ENCODE data around the gene SUSD3.
"Not testable (repeated sequence)": the region's sequence is repeated elsewhere in the genome, so short reads cannot be mapped to it uniquely, and the experiment has no call there.

Gene SUSD3

GRCh38 chr9:93092251-93092991 lies 33.9 kb downstream of the SUSD3 start:
- DNase-seq (ENCODE audit: low read depth in 2 of 2) = no peak

- no peak for DNase-seq (ENCODE audit: low read depth in 2 of 2)
Observed at GRCh38 chr9:93093127-93093876, 34.8 kb downstream of the SUSD3 start.

- DNase-seq (ENCODE audit: low read depth in 2 of 2) = no peak
Observed at GRCh38 chr9:93093877-93094657, 35.6 kb downstream of the SUSD3 start.

DNA sequence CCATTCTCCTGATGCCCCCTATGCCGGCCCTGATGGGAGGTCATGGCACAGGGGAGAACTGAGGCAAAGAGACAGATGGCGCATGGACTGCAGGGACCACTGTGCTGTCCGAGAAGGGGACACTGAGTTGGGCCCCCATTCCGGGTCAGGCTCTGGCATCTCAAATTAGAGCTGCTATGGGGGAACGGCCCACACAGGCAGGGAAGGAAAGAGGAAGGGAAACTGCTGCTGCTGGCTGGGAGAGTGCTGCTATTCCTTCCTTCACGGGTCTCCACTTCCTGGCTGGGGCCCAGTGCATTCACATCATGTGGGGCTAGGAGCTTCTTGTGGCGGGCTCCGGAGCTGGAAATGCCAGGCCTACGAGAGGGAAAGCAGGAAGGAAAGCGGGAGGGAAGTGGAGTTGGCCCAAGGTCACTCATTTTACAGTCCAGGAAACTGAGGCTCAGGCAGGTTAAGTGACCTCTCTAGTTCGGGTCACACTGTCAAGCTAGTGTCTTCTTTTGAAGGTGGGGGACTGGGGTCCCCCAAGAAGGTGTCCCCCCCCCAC lies 36.2 kb downstream of the SUSD3 start:
- DNase-seq (ENCODE audit: low read depth in 2 of 2) = no peak

- DNase-seq (ENCODE audit: low read depth in 2 of 2) = peak; percentile 100
Observed at GRCh38 chr9:93095205-93096130, 37.0 kb downstream of the SUSD3 start.

GRCh38 chr9:93096131-93096802 lies 37.8 kb downstream of the SUSD3 start, which contains the start of gene CARD19:
Gene CARD19, plus strand, starts transcription at chr9:93096217. Its CDS starts 129 bp downstream, at chr9:93096346.
- peak in 1 of 2 donors; percentile 39 for DNase-seq (ENCODE audit: low read depth in 2 of 2)

GRCh38 chr9:93096811-93097382 lies 38.4 kb downstream of the SUSD3 start:
- no peak for DNase-seq (ENCODE audit: low read depth in 2 of 2)

GRCh38 chr9:93097511-93098201 lies 39.2 kb downstream of the SUSD3 start:
- no peak for DNase-seq (ENCODE audit: low read depth in 2 of 2)

- DNase-seq (ENCODE audit: low read depth in 2 of 2) = peak; percentile 34 to 66
Observed at GRCh38 chr9:93098236-93098946, 39.9 kb downstream of the SUSD3 start.

DNA sequence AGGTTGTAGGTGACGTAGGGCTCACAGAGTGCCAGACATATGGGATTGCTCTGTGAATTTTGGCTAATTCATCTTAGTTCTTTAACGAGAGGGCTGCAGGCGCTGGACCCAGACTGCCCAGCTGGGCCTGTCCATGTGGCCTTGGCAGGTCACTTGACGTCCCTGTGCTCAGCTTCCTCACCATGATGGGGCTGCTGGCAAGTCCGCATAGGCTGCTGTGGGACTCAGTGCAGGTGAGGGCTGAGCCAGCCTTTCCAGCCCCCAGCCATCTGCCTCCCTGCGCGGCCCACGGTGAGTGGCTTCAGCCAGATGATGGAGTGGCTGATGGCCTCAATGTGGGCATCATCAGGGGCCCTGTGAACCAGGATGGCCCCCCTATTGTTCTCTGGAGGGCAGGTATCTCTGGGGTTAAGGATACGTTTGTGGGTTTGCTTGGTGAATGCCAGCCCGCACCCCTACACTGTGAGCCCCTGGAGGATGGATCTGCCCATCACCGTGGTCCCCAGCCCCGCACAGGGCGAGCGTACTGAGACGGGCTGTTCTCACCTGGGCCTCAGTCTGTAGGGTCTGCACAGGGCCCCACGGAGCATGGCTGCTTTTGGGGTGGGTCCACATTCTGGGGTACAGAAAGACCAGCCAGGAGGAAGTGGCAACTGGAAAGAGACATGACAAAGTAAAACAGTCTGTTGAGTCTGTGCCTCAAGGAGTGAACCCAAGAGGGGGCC lies 41.2 kb downstream of the SUSD3 start:
- DNase-seq (ENCODE audit: low read depth in 2 of 2) = no peak

DNA sequence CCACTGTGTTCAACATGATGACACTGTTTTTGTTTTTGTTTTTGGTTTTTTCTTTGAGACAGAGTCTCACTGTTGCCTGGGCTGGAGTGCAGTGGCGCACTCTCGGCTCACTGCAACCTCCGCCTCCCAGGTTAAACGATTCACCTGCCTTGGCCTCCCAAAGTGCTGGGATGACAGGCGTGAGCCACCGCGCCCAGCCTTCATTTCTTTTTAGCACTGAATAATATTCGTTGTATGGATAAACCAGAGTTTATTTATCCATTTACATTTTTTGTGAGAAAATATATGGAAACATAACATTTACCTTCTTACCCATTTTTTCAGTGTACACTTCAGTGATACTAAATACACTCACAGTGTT lies 41.8 kb downstream of the SUSD3 start:
- DNase-seq (ENCODE audit: low read depth in 2 of 2) = no peak

DNA sequence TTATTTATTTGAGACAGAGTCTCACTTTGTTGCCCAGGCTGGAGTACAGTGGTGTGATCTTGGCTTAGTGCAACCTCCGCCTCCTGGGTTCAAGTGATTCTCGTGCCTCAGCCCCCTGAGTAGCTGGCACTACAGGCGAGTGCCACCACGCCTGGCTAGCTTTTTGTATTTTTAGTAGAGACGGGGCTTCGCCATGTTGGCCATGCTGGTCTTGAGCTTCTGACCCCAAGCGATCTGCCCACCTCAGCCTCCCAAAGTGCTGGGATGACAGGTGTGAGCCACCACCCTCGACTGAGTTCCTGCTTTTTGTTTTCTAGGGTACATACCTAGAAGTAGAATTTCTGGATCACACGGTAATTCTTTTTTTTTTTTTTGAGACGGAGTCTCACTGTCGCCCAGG lies 42.6 kb downstream of the SUSD3 start:
- DNase-seq (ENCODE audit: low read depth in 2 of 2) = not testable (repeated sequence)

DNA sequence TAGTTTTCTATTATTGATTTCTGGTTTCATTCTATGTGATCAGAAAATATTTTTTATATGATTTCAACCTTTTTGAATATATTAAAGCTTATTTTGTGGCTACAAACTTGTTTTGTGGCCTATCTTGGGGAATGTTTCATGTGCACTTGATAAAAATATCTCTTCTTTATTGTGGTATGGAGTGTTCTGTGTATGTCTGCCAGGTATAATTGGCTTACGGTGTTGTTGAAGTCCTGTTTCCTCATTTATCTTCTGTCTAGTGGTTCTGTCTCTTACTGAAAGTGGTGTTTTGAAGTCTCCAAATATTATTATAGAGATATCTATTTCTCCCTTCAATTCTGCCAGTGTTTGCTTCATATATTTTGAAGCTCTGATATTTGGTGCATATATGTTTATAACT lies 47.1 kb downstream of the SUSD3 start:
- DNase-seq (ENCODE audit: low read depth in 2 of 2) = no peak

DNA sequence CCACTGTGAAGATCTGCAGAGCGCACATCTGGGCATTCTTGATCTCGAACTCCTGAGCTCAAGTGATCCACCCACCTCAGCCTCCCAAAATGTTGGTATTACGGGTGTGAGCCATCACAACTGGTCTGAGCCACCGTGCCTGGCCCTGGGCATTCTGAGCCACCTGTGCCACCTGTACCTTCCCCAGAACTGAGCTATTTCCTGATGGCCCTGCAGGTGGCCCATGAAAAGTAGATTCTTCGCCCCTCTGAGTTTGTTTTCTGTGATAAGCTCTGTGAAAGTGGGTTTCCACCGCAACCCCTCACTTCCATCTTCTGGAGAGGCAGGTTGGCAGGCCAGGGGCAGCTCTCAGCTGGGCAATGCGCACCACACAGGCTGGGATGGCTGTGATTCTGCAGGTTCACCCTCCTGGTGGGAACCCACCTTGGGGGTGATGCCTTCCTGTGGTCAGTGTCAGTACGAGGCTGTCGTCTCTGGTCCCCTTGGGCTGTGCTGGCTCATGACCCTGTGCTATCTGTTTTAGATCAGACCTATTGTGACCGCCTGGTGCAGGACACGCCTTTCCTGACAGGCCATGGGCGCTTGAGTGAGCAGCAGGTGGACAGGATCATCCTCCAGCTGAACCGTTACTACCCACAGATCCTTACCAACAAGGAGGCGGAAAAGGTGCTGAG lies 48.8 kb downstream of the SUSD3 start:
- no peak for DNase-seq (ENCODE audit: low read depth in 2 of 2)

- DNase-seq (ENCODE audit: low read depth in 2 of 2) = no peak
Observed at GRCh38 chr9:93107825-93108161, 49.3 kb downstream of the SUSD3 start.

- no peak for DNase-seq (ENCODE audit: low read depth in 2 of 2)
Observed at GRCh38 chr9:93108291-93109041, 50.0 kb downstream of the SUSD3 start.

DNA sequence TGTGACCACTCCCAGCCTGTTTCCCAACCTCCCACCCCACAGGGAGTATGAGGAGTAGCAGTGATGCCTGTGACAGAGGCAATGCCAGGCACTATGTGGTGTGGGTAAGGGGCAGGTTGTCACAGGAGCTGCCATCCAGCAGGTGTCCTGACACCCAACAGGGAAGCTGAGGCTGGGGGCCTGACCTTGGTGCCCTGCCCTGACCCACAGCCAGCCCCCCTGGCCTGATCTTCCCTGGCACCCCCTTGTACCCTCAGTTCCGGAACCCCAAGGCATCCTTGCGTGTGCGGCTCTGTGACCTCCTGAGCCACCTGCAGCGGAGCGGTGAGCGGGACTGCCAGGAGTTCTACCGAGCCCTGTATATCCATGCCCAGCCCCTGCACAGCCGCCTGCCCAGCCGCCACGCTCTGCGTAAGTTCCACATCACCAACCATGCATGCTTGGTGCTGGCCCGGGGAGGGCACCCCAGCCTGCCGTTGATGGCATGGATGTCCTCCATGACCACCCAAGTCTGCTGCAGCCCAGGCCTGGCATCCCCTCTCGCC lies 51.9 kb downstream of the SUSD3 start:
- no peak for DNase-seq (ENCODE audit: low read depth in 2 of 2)

Data from stimulated activated CD8-positive, alpha-beta memory T cell treated with anti-CD3 and anti-CD28 coated beads, Interleukin-7, amount 100 ng/mL, for 4 hours (primary cell).